Measurements from ENCODE around the gene LY6G5B.

LY6G5B gene

DNA sequence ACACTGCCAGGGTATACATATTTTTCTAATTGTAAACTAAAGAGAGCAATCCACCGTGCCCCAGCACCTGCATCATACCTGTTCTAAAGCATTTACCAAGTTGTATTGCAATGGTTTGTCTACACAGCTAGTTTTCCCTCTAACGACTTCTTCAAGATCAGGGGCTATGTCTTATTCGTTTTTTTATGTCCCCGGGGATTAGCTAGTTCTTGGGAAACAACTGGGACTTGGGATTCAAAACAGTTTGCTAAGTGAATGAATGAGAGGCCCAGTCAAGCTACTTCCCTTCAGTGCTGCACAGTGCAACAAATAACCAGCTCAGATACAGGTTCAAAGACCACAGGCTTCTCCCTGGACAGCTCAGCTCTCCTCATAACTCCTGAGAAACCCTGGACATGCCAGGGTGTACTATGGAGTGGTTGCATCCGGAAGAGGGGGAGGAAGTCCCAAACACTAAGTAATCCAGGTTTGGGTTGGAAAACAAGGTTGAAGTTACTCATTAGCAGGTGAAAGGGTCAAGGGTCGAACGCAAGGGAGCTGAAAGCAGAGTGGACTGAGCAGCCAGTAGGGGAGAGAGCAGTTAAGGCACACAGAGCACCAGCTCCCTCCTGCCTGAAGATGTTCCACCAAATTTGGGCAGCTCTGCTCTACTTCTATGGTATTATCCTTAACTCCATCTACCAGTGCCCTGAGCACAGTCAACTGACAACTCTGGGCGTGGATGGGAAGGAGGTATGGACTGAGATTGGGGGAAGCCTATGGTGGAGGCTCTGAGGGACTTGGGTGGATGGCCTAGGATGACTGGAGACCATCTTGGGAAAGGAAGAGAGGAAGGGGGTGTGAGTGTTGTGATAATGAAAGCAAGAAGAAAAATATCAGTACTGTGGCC lies 14.2 kb upstream of the LY6G5B start, which contains the start of gene APOM:
Gene APOM, plus strand, starts transcription at position 546 of the 889 bp plus-strand sequence. Its CDS starts 73 bp downstream, at position 619.
- no peak within 1 kb of the TSS for H2AFZ ChIP-seq (ENCODE audit: low read length)
- H3K9me3 ChIP-seq (replicated peaks in 1 of 2; ENCODE audit: control insufficient read depth in 2 of 2, insufficient read depth in 1 of 2, low read depth in 1 of 2, low read length in 2 of 2), result no peaks in the 10 kb centered on the region
- H3K4ac ChIP-seq (ENCODE audit: low read length), result no peak within 1 kb of the TSS
- no CpG with 5 or more reads among the region's 8 CpGs for WGBS, 2 donors (ENCODE audit: extremely low coverage in 2 of 2, insufficient read length in 2 of 2, insufficient replicate concordance in 1 of 2)
- no peak within 1 kb of the TSS for H2BK120ac ChIP-seq (ENCODE audit: low read depth, low read length)
- no peak within 1 kb of the TSS for H3K23ac ChIP-seq (ENCODE audit: low read depth, low read length, poor library complexity)
- H3K27me3 ChIP-seq (ENCODE audit: control insufficient read depth in 3 of 3, insufficient read depth in 3 of 3, low read depth in 1 of 3, low read length in 3 of 3), result no peaks in the 10 kb centered on the region
- H3K36me3 ChIP-seq (replicated peaks in 1 of 2; ENCODE audit: control insufficient read depth in 2 of 2, insufficient read depth in 2 of 2, low read length in 2 of 2), result peaks cover 10 to 40% of the 10 kb centered on the region in 2 donors
- H2AK5ac ChIP-seq (ENCODE audit: low read depth, low read length), result no peak within 1 kb of the TSS
- no peak within 1 kb of the TSS for H4K91ac ChIP-seq (ENCODE audit: low read depth, low read length, poor library complexity)
- H2BK15ac ChIP-seq (ENCODE audit: low read length), result no peak within 1 kb of the TSS
- H3K79me1 ChIP-seq (ENCODE audit: low read depth, low read length), result peaks cover 10% of the 10 kb centered on the region
- H4K8ac ChIP-seq (ENCODE audit: low read depth, low read length), result no peak within 1 kb of the TSS
- no peak for DNase-seq (ENCODE audit: low spot score)
- no peak within 1 kb of the TSS for H2BK12ac ChIP-seq (ENCODE audit: low read length)
- H3K9ac ChIP-seq (ENCODE audit: low read depth, low read length, poor library complexity), result no peak within 1 kb of the TSS
- peaks cover 12 to 26% of the 10 kb centered on the region in 2 donors for H3K4me1 ChIP-seq (ENCODE audit: control insufficient read depth in 2 of 2, insufficient read depth in 1 of 2, low read depth in 1 of 2, low read length in 2 of 2)
- H3K27ac ChIP-seq (replicated peaks; ENCODE audit: low read length), result no peak within 1 kb of the TSS
- no peak within 1 kb of the TSS for H3K18ac ChIP-seq (ENCODE audit: low read length)
- H3K4me3 ChIP-seq (ENCODE audit: low read length in 2 of 2), result no peak within 1 kb of the TSS
- no peak within 1 kb of the TSS for H2BK5ac ChIP-seq (ENCODE audit: low read length)
- H3K14ac ChIP-seq (ENCODE audit: low read length), result no peak within 1 kb of the TSS
- no peak within 1 kb of the TSS for H3K4me2 ChIP-seq (ENCODE audit: insufficient read depth, low read length, poor library complexity, severe bottlenecking)

DNA sequence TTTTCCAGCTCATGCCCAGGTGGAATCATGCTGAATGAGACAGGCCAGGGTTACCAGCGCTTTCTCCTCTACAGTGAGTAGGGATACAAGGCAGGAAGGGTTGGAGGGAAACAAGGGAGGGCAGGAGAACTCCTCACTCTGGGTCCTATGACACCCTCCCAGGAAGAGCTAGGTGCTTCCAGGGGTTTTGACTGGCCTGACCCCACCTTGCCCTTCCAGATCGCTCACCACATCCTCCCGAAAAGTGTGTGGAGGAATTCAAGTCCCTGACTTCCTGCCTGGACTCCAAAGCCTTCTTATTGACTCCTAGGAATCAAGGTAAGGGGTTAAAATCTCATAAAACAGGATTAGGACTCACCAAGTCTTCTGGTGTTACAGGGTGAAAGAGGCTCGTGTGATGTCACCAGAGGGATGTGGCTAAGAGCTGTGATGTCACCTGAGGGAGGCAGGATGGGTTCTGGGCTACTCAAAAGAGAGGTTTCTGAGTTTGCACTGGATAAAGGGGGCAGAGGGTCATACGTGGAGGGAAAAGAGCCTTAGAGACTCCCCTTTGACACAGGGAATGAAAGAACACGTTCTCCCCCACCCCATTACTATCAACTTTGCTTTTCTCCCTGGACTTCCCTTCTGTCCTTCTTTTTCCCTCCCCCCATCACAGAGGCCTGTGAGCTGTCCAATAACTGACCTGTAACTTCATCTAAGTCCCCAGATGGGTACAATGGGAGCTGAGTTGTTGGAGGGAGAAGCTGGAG lies 12.2 kb upstream of the LY6G5B start:
- H3K9ac ChIP-seq (ENCODE audit: low read depth, low read length, poor library complexity), result no peak overlapping the region
- WGBS, 2 donors (ENCODE audit: extremely low coverage in 2 of 2, insufficient read length in 2 of 2, insufficient replicate concordance in 1 of 2), result no CpG with 5 or more reads among the region's 6 CpGs
- H3K27me3 ChIP-seq (ENCODE audit: control insufficient read depth in 3 of 3, insufficient read depth in 3 of 3, low read depth in 1 of 3, low read length in 3 of 3), result no peaks in the 10 kb centered on the region
- peak overlapping the region; percentile 61 for H3K23ac ChIP-seq (ENCODE audit: low read depth, low read length, poor library complexity)
- H3K27ac ChIP-seq (replicated peaks; ENCODE audit: low read length), result no peak overlapping the region
- H3K18ac ChIP-seq (ENCODE audit: low read length), result no peak overlapping the region
- no peaks in the 10 kb centered on the region for H3K9me3 ChIP-seq (replicated peaks in 1 of 2; ENCODE audit: control insufficient read depth in 2 of 2, insufficient read depth in 1 of 2, low read depth in 1 of 2, low read length in 2 of 2)
- no peak overlapping the region for H2AFZ ChIP-seq (ENCODE audit: low read length)
- H3K14ac ChIP-seq (ENCODE audit: low read length), result no peak overlapping the region
- H3K4me3 ChIP-seq (ENCODE audit: low read length in 2 of 2), result no peak overlapping the region
- H2BK5ac ChIP-seq (ENCODE audit: low read length), result no peak overlapping the region
- peaks cover 11 to 49% of the 10 kb centered on the region in 2 donors for H3K36me3 ChIP-seq (replicated peaks in 1 of 2; ENCODE audit: control insufficient read depth in 2 of 2, insufficient read depth in 2 of 2, low read length in 2 of 2)
- H2BK12ac ChIP-seq (ENCODE audit: low read length), result no peak overlapping the region
- H2BK15ac ChIP-seq (ENCODE audit: low read length), result no peak overlapping the region
- peaks cover 14 to 15% of the 10 kb centered on the region in 2 donors for H3K4me1 ChIP-seq (ENCODE audit: control insufficient read depth in 2 of 2, insufficient read depth in 1 of 2, low read depth in 1 of 2, low read length in 2 of 2)
- H4K91ac ChIP-seq (ENCODE audit: low read depth, low read length, poor library complexity), result no peak overlapping the region
- no peak overlapping the region for H3K4me2 ChIP-seq (ENCODE audit: insufficient read depth, low read length, poor library complexity, severe bottlenecking)
- H4K8ac ChIP-seq (ENCODE audit: low read depth, low read length), result no peak overlapping the region
- H2BK120ac ChIP-seq (ENCODE audit: low read depth, low read length), result no peak overlapping the region
- H3K79me1 ChIP-seq (ENCODE audit: low read depth, low read length), result peaks cover 8% of the 10 kb centered on the region
- no peak for DNase-seq (ENCODE audit: low spot score)
- no peak overlapping the region for H3K4ac ChIP-seq (ENCODE audit: low read length)
- H2AK5ac ChIP-seq (ENCODE audit: low read depth, low read length), result no peak overlapping the region

DNA sequence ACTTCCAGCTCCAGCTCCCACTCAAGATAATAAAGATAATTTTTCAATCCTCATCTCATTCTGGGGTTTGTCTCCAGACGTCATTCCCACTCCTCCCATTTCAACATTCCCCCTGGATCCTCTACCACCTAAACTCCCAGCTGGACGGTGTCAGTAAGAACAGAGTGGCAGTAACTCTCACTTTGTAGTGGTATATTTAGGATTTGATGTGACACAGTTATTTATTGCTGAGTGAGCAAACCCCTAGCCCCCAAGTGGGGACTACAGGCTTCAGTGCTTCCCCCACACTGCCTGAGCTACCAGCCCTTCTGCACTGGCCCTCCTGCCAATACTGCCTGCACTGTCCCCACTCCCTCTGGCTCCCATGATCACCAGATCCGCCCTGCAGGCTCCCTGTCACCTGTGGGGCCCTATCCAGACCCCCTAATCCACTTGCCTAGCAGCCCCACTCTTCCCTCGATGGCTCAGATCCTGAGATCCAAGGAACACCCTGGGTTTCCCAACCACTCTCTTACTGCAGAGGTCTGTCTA lies 11.6 kb upstream of the LY6G5B start:
- no peak overlapping the region for H3K4me3 ChIP-seq (ENCODE audit: low read length in 2 of 2)
- H3K4ac ChIP-seq (ENCODE audit: low read length), result no peak overlapping the region
- H3K18ac ChIP-seq (ENCODE audit: low read length), result no peak overlapping the region
- DNase-seq (ENCODE audit: low spot score), result no peak
- peak overlapping the region; percentile 60 for H3K9ac ChIP-seq (ENCODE audit: low read depth, low read length, poor library complexity)
- H2BK12ac ChIP-seq (ENCODE audit: low read length), result no peak overlapping the region
- WGBS, 2 donors (ENCODE audit: extremely low coverage in 2 of 2, insufficient read length in 2 of 2, insufficient replicate concordance in 1 of 2), result no CpG with 5 or more reads among the region's 4 CpGs
- H2BK120ac ChIP-seq (ENCODE audit: low read depth, low read length), result no peak overlapping the region
- peaks cover 14 to 15% of the 10 kb centered on the region in 2 donors for H3K4me1 ChIP-seq (ENCODE audit: control insufficient read depth in 2 of 2, insufficient read depth in 1 of 2, low read depth in 1 of 2, low read length in 2 of 2)
- no peak overlapping the region for H2BK15ac ChIP-seq (ENCODE audit: low read length)
- peaks cover 8% of the 10 kb centered on the region for H3K79me1 ChIP-seq (ENCODE audit: low read depth, low read length)
- H3K23ac ChIP-seq (ENCODE audit: low read depth, low read length, poor library complexity), result no peak overlapping the region
- no peak overlapping the region for H3K14ac ChIP-seq (ENCODE audit: low read length)
- H2AK5ac ChIP-seq (ENCODE audit: low read depth, low read length), result no peak overlapping the region
- no peak overlapping the region for H3K27ac ChIP-seq (replicated peaks; ENCODE audit: low read length)
- no peaks in the 10 kb centered on the region for H3K27me3 ChIP-seq (ENCODE audit: control insufficient read depth in 3 of 3, insufficient read depth in 3 of 3, low read depth in 1 of 3, low read length in 3 of 3)
- H3K4me2 ChIP-seq (ENCODE audit: insufficient read depth, low read length, poor library complexity, severe bottlenecking), result no peak overlapping the region
- peaks cover 11 to 55% of the 10 kb centered on the region in 2 donors for H3K36me3 ChIP-seq (replicated peaks in 1 of 2; ENCODE audit: control insufficient read depth in 2 of 2, insufficient read depth in 2 of 2, low read length in 2 of 2)
- no peak overlapping the region for H4K91ac ChIP-seq (ENCODE audit: low read depth, low read length, poor library complexity)
- no peak overlapping the region for H2AFZ ChIP-seq (ENCODE audit: low read length)
- H2BK5ac ChIP-seq (ENCODE audit: low read length), result no peak overlapping the region
- no peak overlapping the region for H4K8ac ChIP-seq (ENCODE audit: low read depth, low read length)
- no peaks in the 10 kb centered on the region for H3K9me3 ChIP-seq (replicated peaks in 1 of 2; ENCODE audit: control insufficient read depth in 2 of 2, insufficient read depth in 1 of 2, low read depth in 1 of 2, low read length in 2 of 2)

All from neuronal stem cell (in vitro differentiated cells).